Middle frontal gyrus (tissue), 1 donor: ENCODE measurements around the gene EPHB3.

Experiments used
- DNase-seq: peaks from one replicate; pipeline ENCODE4 v3.0.0-alpha.2; 2015; ENCODE audit warnings: low spot score; ENCODE audit errors: extremely low spot score

The EPHB3 gene

GRCh38 chr3:184543256-184543655 lies 18.3 kb upstream of the EPHB3 start:
- no peak for DNase-seq

- no peak for DNase-seq
Observed at GRCh38 chr3:184543843-184544512, 17.6 kb upstream of the EPHB3 start.

- no peak for DNase-seq
Observed at GRCh38 chr3:184544513-184544861, 17.1 kb upstream of the EPHB3 start.

- no peak for DNase-seq
Observed at GRCh38 chr3:184545769-184546168, 15.8 kb upstream of the EPHB3 start.

- DNase-seq = no peak
Observed at GRCh38 chr3:184546252-184546651, 15.3 kb upstream of the EPHB3 start.

- no peak for DNase-seq
Observed at GRCh38 chr3:184549796-184550577, 11.6 kb upstream of the EPHB3 start.

- DNase-seq = no peak
Observed at GRCh38 chr3:184551103-184551502, 10.5 kb upstream of the EPHB3 start.

- no peak for DNase-seq
Observed at GRCh38 chr3:184551614-184552256, 9.8 kb upstream of the EPHB3 start.

- DNase-seq = no peak
Observed at GRCh38 chr3:184552296-184552695, 9.3 kb upstream of the EPHB3 start.

GRCh38 chr3:184552863-184553262 lies 8.7 kb upstream of the EPHB3 start:
- no peak for DNase-seq

- no peak for DNase-seq
Observed at GRCh38 chr3:184553385-184553784, 8.2 kb upstream of the EPHB3 start.

GRCh38 chr3:184554461-184554860 lies 7.1 kb upstream of the EPHB3 start:
- no peak for DNase-seq

GRCh38 chr3:184556582-184557347 lies 4.8 kb upstream of the EPHB3 start:
- DNase-seq = no peak

- no peak for DNase-seq
Observed at GRCh38 chr3:184557348-184557950, 4.1 kb upstream of the EPHB3 start.

- DNase-seq = no peak
Observed at GRCh38 chr3:184558726-184559125, 2.9 kb upstream of the EPHB3 start.

GRCh38 chr3:184559336-184559735 lies 2.2 kb upstream of the EPHB3 start:
- DNase-seq = no peak

GRCh38 chr3:184560531-184560930 lies 1.1 kb upstream of the EPHB3 start:
- no peak for DNase-seq

GRCh38 chr3:184561913-184562877 lies 610 bp downstream of the EPHB3 start:
- no peak for DNase-seq

- no peak for DNase-seq
Observed at GRCh38 chr3:184562878-184563560, 1.4 kb downstream of the EPHB3 start.

- no peak for DNase-seq
Observed at GRCh38 chr3:184563561-184563925, 2.0 kb downstream of the EPHB3 start.
